Naive thymus-derived CD8-positive, alpha-beta T cell (primary cell): ENCODE results near the gene ID3. TPM values are rescaled to one million over a fixed set of nuclear protein-coding genes. Genes with fewer than 3 reads are reported as not detected.

Experiments
- ATAC-seq, 2 donors: fragments of 150-1000 bp; cut with Tn5 transposase in 1 of 2; sonication (Bioruptor Pico), chemical (Tn5 transposase) in 1 of 2; 1 replicate in 1 of 2; 2 replicates in 1 of 2; pipeline ENCODE4 v1.10.0; 2021; ENCODE audit warnings: mild to moderate bottlenecking in 2 of 2, moderate library complexity in 2 of 2
- POLR2A ChIA-PET: fragments of 350-600 bp; sonication (Branson Sonifier 250); formaldehyde crosslinking; loops from one replicate; lab custom pipeline; 2021; ENCODE audit warnings: antibody characterized with exemption; lab: Charles Lee
- DNase-seq, 10 donors: peaks; one replicate each; pipeline versions ENCODE4 v3.0.0 to v3.0.0-alpha.2; 2020 to 2022
- H3K27ac Mint-ChIP-seq, 10 donors: one replicate each; pipeline ENCODE4 v1.8.0; 2020 to 2022; ENCODE audit warnings: mild to moderate bottlenecking in 10 of 10, mixed read lengths in 10 of 10, moderate library complexity in 4 of 10, inconsistent platforms in 1 of 10
- H3K27me3 Mint-ChIP-seq, 5 donors: one replicate each; pipeline ENCODE4 v1.8.0; 2021 to 2022; ENCODE audit warnings: mixed read lengths in 5 of 5
- H3K36me3 Mint-ChIP-seq, 3 donors: one replicate each; pipeline ENCODE4 v1.8.0; 2020 to 2022; ENCODE audit warnings: mixed read lengths in 3 of 3, mild to moderate bottlenecking in 2 of 3, inconsistent platforms in 1 of 3
- H3K4me1 Mint-ChIP-seq, 4 donors: one replicate each; pipeline ENCODE4 v1.8.0; 2021 to 2022; ENCODE audit warnings: mixed read lengths in 4 of 4
- H3K4me3 Mint-ChIP-seq, 10 donors: one replicate each; pipeline ENCODE4 v1.8.0; 2020 to 2022; ENCODE audit warnings: mild to moderate bottlenecking in 10 of 10, mixed read lengths in 10 of 10, moderate library complexity in 6 of 10, inconsistent platforms in 1 of 10
- H3K9me3 Mint-ChIP-seq, 9 donors: one replicate each; pipeline ENCODE4 v1.8.0; 2020 to 2022; ENCODE audit warnings: mixed read lengths in 9 of 9, mild to moderate bottlenecking in 3 of 9, inconsistent platforms in 1 of 9, moderate library complexity in 1 of 9
- polyA plus RNA-seq, 3 donors: library from polyadenylated mRNA; unstranded; fragments of 300-500 nt; fragmentation: Illumina TruSeq; gene quantifications; one replicate each; pipeline ENCODE4 v1.2.3, GENCODE V29; 2021
- total RNA-seq, 8 experiments: library from RNA in 2 of 8; stranded (reverse) in 2 of 8; gene quantifications; one replicate each; pipeline ENCODE4 v1.2.3 and lab custom pipeline; 2021 to 2026

ID3 gene
- total and polyA plus RNA-seq, 5 experiments from 2014 or later = 2.7 to 64.8 (median 10.0) TPM

- POLR2A ChIA-PET = interaction anchor here (0.6 to 3.7 kb wide), 9 partner anchors 8 to 108 kb away, joined by 3 to 19 read pairs (median 7); partner anchors contain the start of gene ID3
- H3K27me3 Mint-ChIP-seq = peaks cover 0 to 4% (median 0%) of the 10 kb centered on the region in 5 donors
- H3K27ac Mint-ChIP-seq = peak overlapping the region in 7 of 10 donors; percentile 34 to 85 (median 69)
- H3K36me3 Mint-ChIP-seq = no peaks in the 10 kb centered on the region
- H3K4me3 Mint-ChIP-seq = peak overlapping the region in 9 of 10 donors; percentile 20 to 79 (median 65)
- H3K4me1 Mint-ChIP-seq = peaks cover 28 to 88% (median 81%) of the 10 kb centered on the region in 4 donors
- DNase-seq (no peak), ATAC-seq (no peak)
- H3K9me3 Mint-ChIP-seq = no peaks in the 10 kb centered on the region
These were observed 29.9 kb downstream of the ID3 start for GRCh38 chr1:23529146-23530086.

- Mint-ChIP-seq H3K36me3 (no peaks in the 10 kb centered on the region), H3K9me3 (no peaks in the 10 kb centered on the region), H3K4me3 (peak overlapping the region; percentile 55 to 79 (median 66)), H3K27me3 (peaks cover 0 to 4% (median 0%) of the 10 kb centered on the region in 5 donors), H3K4me1 (peaks cover 28 to 92% (median 83%) of the 10 kb centered on the region in 4 donors), H3K27ac (peak overlapping the region in 9 of 10 donors; percentile 9 to 85 (median 73))
- POLR2A ChIA-PET = interaction anchor here (0.7 to 3.7 kb wide), 11 partner anchors 9 to 184 kb away, joined by 3 to 19 read pairs (median 6); partner anchors contain the start of genes HNRNPR and ID3
- peak; percentile 54 to 64 for ATAC-seq
- DNase-seq = peak; percentile 36 to 84 (median 58)
These were observed 30.9 kb downstream of the ID3 start for GRCh38 chr1:23528250-23528978.

GRCh38 chr1:23527900-23528249 is 31.4 kb downstream of the ID3 start:
- Mint-ChIP-seq H3K27me3 (peaks cover 0 to 4% (median 0%) of the 10 kb centered on the region in 5 donors), H3K9me3 (no peaks in the 10 kb centered on the region), H3K36me3 (no peaks in the 10 kb centered on the region), H3K27ac (peak overlapping the region in 6 of 10 donors; percentile 43 to 85 (median 74)), H3K4me3 (peak overlapping the region; percentile 55 to 79 (median 66)), H3K4me1 (peaks cover 24 to 90% (median 79%) of the 10 kb centered on the region in 4 donors)
- POLR2A ChIA-PET = interaction anchor here (0.7 to 3.7 kb wide), 10 partner anchors 9 to 184 kb away, joined by 3 to 19 read pairs (median 6); partner anchors contain the start of gene HNRNPR
- DNase-seq (no peak), ATAC-seq (peak; percentile 7 to 22)

GRCh38 chr1:23527366-23527765 is 31.9 kb downstream of the ID3 start:
- Mint-ChIP-seq H3K4me1 (peaks cover 23 to 92% (median 80%) of the 10 kb centered on the region in 4 donors), H3K27ac (peak overlapping the region in 2 of 10 donors; percentile 85 to 90), H3K36me3 (no peaks in the 10 kb centered on the region), H3K27me3 (peaks cover 0 to 4% (median 0%) of the 10 kb centered on the region in 5 donors), H3K9me3 (no peaks in the 10 kb centered on the region), H3K4me3 (peak overlapping the region in 7 of 10 donors; percentile 24 to 75 (median 65))
- ATAC-seq = no peak
- no peak for DNase-seq
- POLR2A ChIA-PET = interaction anchor here (0.5 to 2.5 kb wide), 9 partner anchors 10 to 183 kb away, joined by 3 to 14 read pairs (median 5); partner anchors contain the start of gene HNRNPR

- POLR2A ChIA-PET = interaction anchor here (0.6 to 2.2 kb wide), 5 partner anchors 8 to 1074 kb away, joined by 3 to 13 read pairs (median 3); partner anchors contain the start of gene HNRNPR
- H3K36me3 Mint-ChIP-seq = no peaks in the 10 kb centered on the region
- peak overlapping the region; percentile 29 to 90 (median 74) for H3K27ac Mint-ChIP-seq
- H3K4me1 Mint-ChIP-seq = peaks cover 26 to 85% (median 73%) of the 10 kb centered on the region in 4 donors
- peaks cover 0 to 4% (median 0%) of the 10 kb centered on the region in 5 donors for H3K27me3 Mint-ChIP-seq
- no peaks in the 10 kb centered on the region for H3K9me3 Mint-ChIP-seq
- DNase-seq (no peak), ATAC-seq (no peak)
- H3K4me3 Mint-ChIP-seq = peak overlapping the region; percentile 8 to 79 (median 72)
These were observed 32.8 kb downstream of the ID3 start for GRCh38 chr1:23526329-23527041.

- Mint-ChIP-seq H3K4me1 (peaks cover 26 to 79% (median 67%) of the 10 kb centered on the region in 4 donors), H3K36me3 (no peaks in the 10 kb centered on the region), H3K9me3 (no peaks in the 10 kb centered on the region), H3K27me3 (peaks cover 0 to 4% (median 0%) of the 10 kb centered on the region in 5 donors), H3K4me3 (peak overlapping the region; percentile 8 to 79 (median 72)), H3K27ac (peak overlapping the region; percentile 53 to 92 (median 84))
- POLR2A ChIA-PET = interaction anchor here (0.6 to 2.2 kb wide), 5 partner anchors 8 to 1073 kb away, joined by 3 to 13 read pairs (median 3); no protein-coding TSS in a partner anchor
- ATAC-seq (no peak), DNase-seq (no peak)
These were observed 33.6 kb downstream of the ID3 start for GRCh38 chr1:23525558-23526250.

- peak overlapping the region; percentile 24 to 79 (median 68) for H3K4me3 Mint-ChIP-seq
- no peaks in the 10 kb centered on the region for H3K9me3 Mint-ChIP-seq
- POLR2A ChIA-PET = interaction anchor here (0.5 to 2.2 kb wide), 5 partner anchors 17 to 182 kb away, joined by 3 to 13 read pairs (median 3); no protein-coding TSS in a partner anchor
- peaks cover 0 to under 1% (median 0%) of the 10 kb centered on the region in 5 donors for H3K27me3 Mint-ChIP-seq
- H3K27ac Mint-ChIP-seq = peak overlapping the region in 9 of 10 donors; percentile 27 to 91 (median 79)
- peak; percentile 51 to 65 for ATAC-seq
- peak in 4 of 10 donors; percentile 14 to 36 (median 31) for DNase-seq
- no peaks in the 10 kb centered on the region for H3K36me3 Mint-ChIP-seq
- peaks cover 26 to 74% (median 62%) of the 10 kb centered on the region in 4 donors for H3K4me1 Mint-ChIP-seq
These were observed 34.4 kb downstream of the ID3 start for GRCh38 chr1:23524716-23525401.

GRCh38 chr1:23524163-23524562 is 35.1 kb downstream of the ID3 start:
- H3K27ac Mint-ChIP-seq = peak overlapping the region in 4 of 10 donors; percentile 37 to 79 (median 54)
- DNase-seq (no peak), ATAC-seq (no peak)
- no peaks in the 10 kb centered on the region for H3K36me3 Mint-ChIP-seq
- H3K9me3 Mint-ChIP-seq = no peaks in the 10 kb centered on the region
- H3K27me3 Mint-ChIP-seq = no peaks in the 10 kb centered on the region
- peaks cover 23 to 67% (median 55%) of the 10 kb centered on the region in 4 donors for H3K4me1 Mint-ChIP-seq
- POLR2A ChIA-PET = interaction anchor here (0.5 to 2.2 kb wide), 4 partner anchors 9 to 37 kb away, joined by 3 to 14 read pairs (median 8); no protein-coding TSS in a partner anchor
- peak overlapping the region in 2 of 10 donors; percentile 52 to 73 for H3K4me3 Mint-ChIP-seq

- no peaks in the 10 kb centered on the region for H3K9me3 Mint-ChIP-seq
- no peak for ATAC-seq
- H3K36me3 Mint-ChIP-seq = no peaks in the 10 kb centered on the region
- no peak overlapping the region for H3K4me3 Mint-ChIP-seq
- POLR2A ChIA-PET = no interaction called here
- no peaks in the 10 kb centered on the region for H3K27me3 Mint-ChIP-seq
- H3K4me1 Mint-ChIP-seq = peaks cover 17 to 49% (median 38%) of the 10 kb centered on the region in 4 donors
- peak overlapping the region in 6 of 10 donors; percentile 41 to 78 (median 52) for H3K27ac Mint-ChIP-seq
- DNase-seq = no peak
These were observed 36.9 kb downstream of the ID3 start for GRCh38 chr1:23522244-23522982.

- DNase-seq (no peak), ATAC-seq (no peak)
- Mint-ChIP-seq H3K27ac (peak overlapping the region in 3 of 10 donors; percentile 27 to 71 (median 57)), H3K4me3 (no peak overlapping the region), H3K27me3 (no peaks in the 10 kb centered on the region), H3K9me3 (no peaks in the 10 kb centered on the region), H3K36me3 (no peaks in the 10 kb centered on the region), H3K4me1 (peaks cover 14 to 41% (median 30%) of the 10 kb centered on the region in 4 donors)
- POLR2A ChIA-PET = no interaction called here
These were observed 37.7 kb downstream of the ID3 start for GRCh38 chr1:23521588-23521987.
